GM10266 (cell line): ENCODE results near the gene NACAD.

Experiments used
- DNase-seq: peaks from one replicate; pipeline ENCODE4 v3.0.0; 2012; ENCODE audit errors: extremely low spot score
- TF ChIP-seq, protein P1 (sequence below): IDR thresholded peaks from 2 replicates; pipeline ENCODE4 v1.5.1; 2012; ENCODE audit warnings: mild to moderate bottlenecking, low read depth; ENCODE audit not compliant: control insufficient read depth, insufficient read depth; ENCODE audit errors: missing control alignments

Gene NACAD

GRCh38 chr7:45131891-45132290 lies 43.1 kb upstream of the NACAD start:
- TF ChIP-seq, protein P1, sequence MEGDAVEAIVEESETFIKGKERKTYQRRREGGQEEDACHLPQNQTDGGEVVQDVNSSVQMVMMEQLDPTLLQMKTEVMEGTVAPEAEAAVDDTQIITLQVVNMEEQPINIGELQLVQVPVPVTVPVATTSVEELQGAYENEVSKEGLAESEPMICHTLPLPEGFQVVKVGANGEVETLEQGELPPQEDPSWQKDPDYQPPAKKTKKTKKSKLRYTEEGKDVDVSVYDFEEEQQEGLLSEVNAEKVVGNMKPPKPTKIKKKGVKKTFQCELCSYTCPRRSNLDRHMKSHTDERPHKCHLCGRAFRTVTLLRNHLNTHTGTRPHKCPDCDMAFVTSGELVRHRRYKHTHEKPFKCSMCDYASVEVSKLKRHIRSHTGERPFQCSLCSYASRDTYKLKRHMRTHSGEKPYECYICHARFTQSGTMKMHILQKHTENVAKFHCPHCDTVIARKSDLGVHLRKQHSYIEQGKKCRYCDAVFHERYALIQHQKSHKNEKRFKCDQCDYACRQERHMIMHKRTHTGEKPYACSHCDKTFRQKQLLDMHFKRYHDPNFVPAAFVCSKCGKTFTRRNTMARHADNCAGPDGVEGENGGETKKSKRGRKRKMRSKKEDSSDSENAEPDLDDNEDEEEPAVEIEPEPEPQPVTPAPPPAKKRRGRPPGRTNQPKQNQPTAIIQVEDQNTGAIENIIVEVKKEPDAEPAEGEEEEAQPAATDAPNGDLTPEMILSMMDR, result no peak
- no peak for DNase-seq

DNA sequence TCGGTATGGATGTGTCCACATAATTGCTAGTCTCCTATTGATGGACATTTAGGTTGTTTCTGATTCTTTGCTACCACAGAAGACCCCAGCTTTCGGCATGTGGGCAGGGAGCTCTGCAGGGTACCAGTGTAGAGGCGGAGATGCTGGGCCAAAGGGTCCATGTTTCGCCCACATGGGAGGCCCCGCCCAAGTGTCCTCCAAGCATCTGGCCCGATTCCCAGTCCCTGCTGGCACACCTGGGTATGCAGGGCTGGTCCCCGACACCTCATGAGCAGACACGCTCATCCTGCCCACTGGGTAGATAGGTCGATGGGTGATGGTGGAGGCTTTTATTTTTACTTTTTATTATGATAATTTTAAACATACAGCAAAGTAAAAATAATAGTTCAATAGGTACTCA lies 42.1 kb upstream of the NACAD start:
- no peak for DNase-seq
- TF ChIP-seq, protein P1, result no peak

GRCh38 chr7:45129906-45130305 lies 41.1 kb upstream of the NACAD start:
- TF ChIP-seq, protein P1, result no peak

DNA sequence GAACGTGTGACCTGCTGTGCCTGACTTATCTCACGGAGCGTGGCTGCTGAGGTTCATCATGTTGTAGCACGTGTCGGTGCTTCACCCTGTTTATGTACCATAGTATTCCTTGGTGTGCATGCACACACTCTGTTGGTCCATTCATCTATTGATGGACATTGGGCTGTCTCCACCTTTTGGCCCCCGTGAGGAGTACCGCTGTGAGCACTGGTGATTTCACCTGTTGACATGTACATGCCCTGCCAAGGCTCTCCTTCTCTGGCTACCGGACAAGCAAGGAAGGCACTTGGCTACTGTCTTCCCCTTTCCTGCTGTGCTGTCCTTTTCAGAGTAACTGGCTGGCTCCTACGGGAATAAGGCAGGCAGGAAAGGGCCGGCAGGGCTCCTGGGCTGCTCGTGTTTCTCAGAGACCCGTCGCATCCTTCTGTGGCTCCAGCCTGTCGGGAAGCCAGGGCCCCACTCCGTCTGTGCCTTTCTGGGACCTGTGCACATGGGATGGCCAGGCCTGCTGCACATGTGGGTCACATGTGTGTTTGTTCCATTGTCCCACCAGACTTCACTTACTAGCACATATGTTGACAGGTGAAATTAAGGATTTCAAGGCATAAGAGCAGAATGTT lies 40.5 kb upstream of the NACAD start:
- no peak for DNase-seq
- TF ChIP-seq, protein P1, result no peak

More at GRCh38 chr7:45129906-45130305, 41.1 kb upstream of the NACAD start:
- DNase-seq, result no peak

GRCh38 chr7:45126920-45127319 lies 38.2 kb upstream of the NACAD start:
- no peak for DNase-seq
- TF ChIP-seq, protein P1, result no peak

DNA sequence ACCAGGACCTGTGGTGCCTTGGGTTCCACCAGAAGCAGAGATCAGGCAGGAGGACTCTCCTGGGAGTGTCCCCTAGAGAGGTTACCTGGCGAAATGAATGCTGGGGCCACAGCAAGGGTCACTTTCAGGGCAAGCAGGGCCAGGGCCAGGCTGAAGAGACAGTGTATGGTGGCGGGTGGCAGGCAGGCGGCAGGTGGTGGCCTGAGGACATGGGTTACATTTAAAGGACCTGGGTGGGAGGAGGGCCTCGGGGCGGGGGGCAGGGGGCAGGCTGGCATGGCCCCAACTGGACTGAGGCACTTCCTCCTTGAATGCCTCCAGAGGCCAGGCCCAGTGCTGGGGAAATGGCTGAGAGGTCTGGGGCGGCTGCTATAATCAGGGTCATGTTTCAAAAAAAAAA lies 37.4 kb upstream of the NACAD start:
- TF ChIP-seq, protein P1, result no peak
- no peak for DNase-seq

GRCh38 chr7:45125193-45125904 lies 36.6 kb upstream of the NACAD start:
- DNase-seq, result no peak

More at GRCh38 chr7:45125193-45125904, 36.6 kb upstream of the NACAD start:
- TF ChIP-seq, protein P1, result no peak
